ENCODE results near the gene ACAP3. TPM values are rescaled to one million over a fixed set of nuclear protein-coding genes. Genes with fewer than 3 reads are reported as not detected.

Gene ACAP3
- total and polyA plus RNA-seq, 4 donors, result 2.7 to 24.8 (median 15.0) TPM

- Histone ChIP-seq H3K27me3 (ENCODE audit: control insufficient read depth in 4 of 4, insufficient read depth in 4 of 4, low read length in 3 of 4) (no peaks in the 10 kb centered on the region), H3K36me3 (ENCODE audit: control insufficient read depth in 4 of 4, insufficient read depth in 3 of 4, low read depth in 1 of 4, low read length in 3 of 4) (peaks cover 0 to 22% (median 9%) of the 10 kb centered on the region in 4 donors), H3K9ac (ENCODE audit: low read depth in 1 of 2, low read length in 2 of 2) (no peak overlapping the region), H3K9me3 (ENCODE audit: control insufficient read depth in 4 of 4, low read length in 3 of 4) (no peaks in the 10 kb centered on the region), H3K4me3 (ENCODE audit: low read depth in 1 of 3, low read length in 3 of 3) (no peak overlapping the region), H3K4me1 (ENCODE audit: control insufficient read depth in 4 of 4, insufficient read depth in 4 of 4, low read length in 3 of 4) (peaks cover 6 to 21% (median 14%) of the 10 kb centered on the region in 4 donors), H3K27ac (ENCODE audit: low read depth in 1 of 2, low read length in 2 of 2) (no peak overlapping the region)
- TF ChIP-seq JUND (IDR thresholded peaks at IDR 0.05) (no peak), FOXA1 (IDR thresholded peaks at IDR 0.05) (no peak), HNF4G (IDR thresholded peaks at IDR 0.05) (no peak), TAF1 (conservative IDR thresholded peaks at IDR 0.05) (no peak), EGR1 (IDR thresholded peaks at IDR 0.05; ENCODE audit: low read depth in 2 of 2) (no peak), NR2F2 (IDR thresholded peaks at IDR 0.05) (no peak), RXRA (IDR thresholded peaks at IDR 0.05) (no peak), RAD21 (IDR thresholded peaks at IDR 0.05) (no peak), MAX (IDR thresholded peaks at IDR 0.05) (no peak), REST (IDR thresholded peaks at IDR 0.05) (no peak), CTCF (IDR thresholded peaks at IDR 0.05; ENCODE audit: low read depth, low read length, missing input control) (no peak), ZBTB33 (IDR thresholded peaks at IDR 0.05) (no peak), SP1 (IDR thresholded peaks at IDR 0.05) (no peak), GABPA (IDR thresholded peaks at IDR 0.05 in 1 of 2, conservative IDR thresholded peaks at IDR 0.05 in 1 of 2) (no peak), YY1 (IDR thresholded peaks at IDR 0.05) (no peak), FOXA2 (IDR thresholded peaks at IDR 0.05) (no peak), HNF4A (conservative IDR thresholded peaks at IDR 0.05) (no peak), ATF3 (IDR thresholded peaks at IDR 0.05) (no peak)
- no peak for DNase-seq (ENCODE audit: low spot score)
- 84% methylated on average over 16 of the region's 16 CpGs for WGBS
These were observed 27.6 kb upstream of the ACAP3 start for GRCh38 chr1:1335283-1335682.

All from liver (tissue), 9 donors.